ENCODE data around the gene HTRA1.
A peak's percentile ranks its signal among the peaks of the same experiment; 100 is the strongest.

The HTRA1 gene

DNA sequence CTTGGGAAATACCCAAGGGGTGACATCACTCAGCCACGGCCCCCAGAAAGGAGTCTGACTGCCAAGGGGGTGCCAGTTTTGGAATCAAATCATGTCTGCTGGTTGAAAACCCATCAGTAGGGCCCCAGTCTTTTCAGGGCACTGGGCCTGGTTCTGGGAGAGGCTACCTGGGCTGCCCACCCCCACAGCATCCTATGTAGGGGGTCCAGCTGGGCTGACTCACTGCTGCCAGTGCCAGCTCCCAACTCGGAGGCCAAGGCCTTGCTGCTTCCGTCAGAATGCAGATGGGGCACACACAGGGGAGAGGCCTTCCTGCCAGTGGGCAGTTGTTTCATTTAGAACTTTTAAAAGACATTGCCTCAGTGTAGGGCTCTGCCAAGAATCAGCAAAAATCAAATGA is 59.7 kb downstream of the HTRA1 start:
- DNase-seq = no peak

- DNase-seq = no peak
Measured at GRCh38 chr10:122524811-122525210, 63.5 kb downstream of the HTRA1 start.

DNA sequence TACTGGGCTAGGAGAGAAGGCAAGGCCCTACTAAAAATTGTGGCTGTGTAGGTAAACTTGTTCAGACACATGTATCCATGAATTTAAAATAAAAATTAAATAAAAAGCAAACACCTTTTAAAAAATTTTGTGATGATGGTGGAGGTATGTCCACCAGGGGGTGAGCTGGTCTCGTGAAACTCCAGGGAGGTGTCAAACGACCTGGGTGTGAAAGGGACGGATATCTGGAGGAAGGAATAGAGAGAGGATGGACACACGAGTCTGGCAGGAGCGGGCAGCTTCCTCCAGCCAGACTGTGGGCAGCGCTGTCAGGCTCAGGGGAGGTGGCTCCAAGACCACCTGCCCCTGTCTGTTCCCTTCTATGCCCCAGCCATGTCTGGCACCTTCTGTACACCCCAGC is 64.4 kb downstream of the HTRA1 start:
- DNase-seq = no peak

DNA sequence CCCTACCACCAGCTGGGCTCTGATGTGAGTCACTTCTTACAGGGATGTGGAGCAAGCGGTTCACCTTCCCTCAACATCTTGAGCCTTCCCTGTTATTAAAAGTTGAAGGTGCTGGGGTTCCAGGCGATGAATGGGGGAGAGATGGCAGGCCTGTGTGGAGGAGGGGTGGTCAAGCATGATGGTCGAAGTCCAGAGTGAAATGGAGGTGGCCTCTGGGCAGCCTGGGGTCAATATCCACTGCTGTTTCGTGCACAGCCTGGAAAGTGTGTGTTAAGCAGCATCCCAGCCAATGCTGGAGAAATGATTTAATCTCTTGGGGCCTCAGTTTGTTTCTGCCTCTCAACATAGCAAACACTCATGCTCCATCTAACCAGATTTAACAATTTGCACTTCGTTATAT is 65.5 kb downstream of the HTRA1 start:
- no peak for DNase-seq

DNA sequence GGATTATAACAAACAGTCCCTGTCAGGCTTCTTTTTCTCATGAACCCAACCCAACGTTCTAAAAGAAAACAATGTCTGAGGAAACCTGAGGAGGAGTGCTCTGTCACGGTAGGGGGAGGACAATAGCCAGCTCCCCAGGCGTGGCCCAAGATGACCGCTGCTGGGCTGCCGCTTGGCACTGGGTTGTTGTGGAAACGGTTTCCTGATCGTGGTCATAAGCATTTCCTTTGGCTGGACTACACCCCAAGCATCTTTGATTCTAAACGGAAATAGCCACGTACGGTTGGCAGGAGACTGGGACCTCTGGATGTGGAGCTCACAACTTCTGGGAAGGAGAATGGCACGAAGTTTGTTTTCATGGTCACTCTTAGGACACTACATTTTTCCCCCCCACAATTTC is 68.8 kb downstream of the HTRA1 start:
- DNase-seq = no peak

GRCh38 chr10:122531261-122531660 is 69.9 kb downstream of the HTRA1 start:
- no peak for DNase-seq

DNA sequence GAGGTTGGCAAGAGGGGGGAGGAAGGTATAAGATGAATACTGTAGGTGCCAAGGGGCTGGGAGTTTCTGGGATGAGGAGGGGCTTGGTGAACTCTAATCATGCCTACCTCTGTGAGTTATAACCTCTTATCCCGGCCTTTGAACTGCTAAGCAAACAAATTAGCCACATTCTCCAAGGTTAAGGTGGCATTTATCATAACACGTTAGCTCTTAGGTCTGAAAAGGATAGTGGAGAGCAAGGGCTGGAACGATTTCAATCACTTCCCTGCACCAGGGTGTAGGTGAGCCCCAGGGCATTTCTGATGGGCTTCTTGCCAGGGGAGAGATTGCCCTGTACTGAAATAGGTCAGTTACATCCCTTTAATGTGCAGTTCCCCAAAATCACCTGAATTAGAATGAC is 70.6 kb downstream of the HTRA1 start:
- no peak for DNase-seq

DNA sequence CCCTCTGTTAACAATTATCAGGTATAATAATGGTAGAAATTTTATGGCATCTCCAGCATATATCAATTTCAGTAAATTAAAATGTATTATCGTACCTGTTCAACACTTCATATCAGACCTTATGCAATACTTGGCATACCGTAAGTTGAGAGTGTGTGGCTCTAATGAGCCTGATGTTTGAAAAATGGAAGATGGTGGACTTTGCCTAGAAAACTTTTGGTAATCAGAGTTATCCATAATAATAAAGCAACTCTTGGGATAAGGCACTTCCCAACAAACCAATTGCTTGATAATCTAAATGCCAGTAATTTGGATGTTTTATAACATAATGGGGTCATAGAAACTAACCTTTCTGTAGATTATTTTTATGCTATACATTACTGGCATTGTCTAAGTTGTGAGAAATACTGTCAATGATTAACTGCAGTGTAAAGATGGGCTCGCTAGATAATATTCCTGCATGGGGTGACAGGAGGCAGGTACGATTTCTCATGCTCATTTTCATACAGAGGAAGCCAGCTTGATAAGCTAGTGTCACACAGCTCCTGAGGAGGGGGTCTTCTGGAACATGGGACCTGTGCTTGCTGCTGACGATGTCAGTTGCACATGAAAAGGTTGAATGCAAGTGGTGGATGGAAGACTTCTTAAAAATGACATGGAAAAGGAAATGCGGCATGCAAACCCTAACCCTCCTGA is 71.4 kb downstream of the HTRA1 start:
- no peak for DNase-seq

- DNase-seq = no peak
Measured at GRCh38 chr10:122537545-122537944, 76.2 kb downstream of the HTRA1 start.

DNA sequence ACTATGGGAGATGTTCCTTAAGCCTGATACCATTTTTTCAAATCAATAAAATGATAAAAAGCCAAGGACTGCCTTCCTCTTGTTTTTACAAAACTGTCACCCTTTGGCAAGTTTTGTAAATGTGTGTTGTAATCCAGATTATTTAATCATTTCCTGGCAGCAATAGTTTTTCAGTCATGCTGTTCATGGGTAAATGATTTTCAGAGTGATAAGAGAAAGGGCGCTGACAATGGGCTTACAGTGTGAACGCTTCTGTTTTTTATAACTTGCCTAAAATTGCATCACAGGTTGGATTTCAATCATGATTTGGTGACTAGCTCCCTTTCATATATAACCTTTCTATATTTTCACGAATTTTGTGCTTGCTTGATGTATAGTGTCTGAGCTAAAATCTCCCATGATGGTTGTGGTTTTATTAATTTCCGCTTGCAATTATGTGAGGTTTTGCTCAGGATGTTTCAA is 80.2 kb downstream of the HTRA1 start:
- DNase-seq = no peak

- no peak for DNase-seq
Measured at GRCh38 chr10:122543676-122544445, 82.5 kb downstream of the HTRA1 start.

- no peak for DNase-seq
Measured at GRCh38 chr10:122544493-122544892, 83.1 kb downstream of the HTRA1 start.

- DNase-seq = no peak
Measured at GRCh38 chr10:122546242-122546641, 84.9 kb downstream of the HTRA1 start.

GRCh38 chr10:122548407-122549085 is 87.2 kb downstream of the HTRA1 start:
- DNase-seq = no peak

- DNase-seq = no peak
Measured at GRCh38 chr10:122549636-122550035, 88.3 kb downstream of the HTRA1 start.

DNA sequence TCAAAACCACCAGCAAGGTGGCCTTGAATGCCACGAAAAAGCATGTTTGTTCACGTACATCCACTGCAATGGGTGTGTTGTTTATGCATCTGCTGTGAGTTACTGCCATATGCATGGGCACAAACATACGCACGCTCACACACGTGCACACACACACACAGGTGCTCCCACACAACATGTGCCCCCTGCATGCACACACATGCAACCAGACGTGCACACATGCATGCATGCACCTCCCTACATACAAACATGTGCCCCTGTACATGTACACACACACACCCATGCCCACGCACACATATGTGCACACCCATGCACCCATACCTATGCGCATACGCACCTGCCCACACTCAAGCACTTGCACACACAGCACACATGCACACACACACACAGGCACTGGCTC is 89.1 kb downstream of the HTRA1 start:
- DNase-seq = no peak

- no peak for DNase-seq
Measured at GRCh38 chr10:122550983-122551382, 89.6 kb downstream of the HTRA1 start.

DNA sequence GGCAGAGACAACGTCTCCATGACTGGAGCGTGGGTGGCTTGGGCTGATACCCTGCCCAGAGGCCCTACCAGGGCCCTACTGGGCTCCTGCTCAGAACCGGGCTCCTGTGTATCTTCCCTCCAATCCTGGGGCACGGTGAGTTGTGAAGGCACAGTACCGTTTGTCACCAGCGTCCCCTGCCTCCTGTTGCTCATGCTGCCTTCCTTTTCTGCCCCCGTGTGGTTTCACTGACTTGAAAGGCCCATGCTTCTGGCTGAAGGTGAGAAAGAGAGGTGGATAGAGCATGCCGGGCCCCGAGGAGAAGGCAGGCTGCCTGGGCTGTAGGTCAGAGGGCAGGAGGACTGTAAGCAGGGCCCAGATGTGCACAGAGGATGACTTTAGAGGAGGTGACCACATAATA is 90.1 kb downstream of the HTRA1 start:
- DNase-seq = no peak

- DNase-seq = no peak
Measured at GRCh38 chr10:122553341-122553740, 92.0 kb downstream of the HTRA1 start.

- DNase-seq = no peak
Measured at GRCh38 chr10:122554131-122555036, 93.0 kb downstream of the HTRA1 start.

DNA sequence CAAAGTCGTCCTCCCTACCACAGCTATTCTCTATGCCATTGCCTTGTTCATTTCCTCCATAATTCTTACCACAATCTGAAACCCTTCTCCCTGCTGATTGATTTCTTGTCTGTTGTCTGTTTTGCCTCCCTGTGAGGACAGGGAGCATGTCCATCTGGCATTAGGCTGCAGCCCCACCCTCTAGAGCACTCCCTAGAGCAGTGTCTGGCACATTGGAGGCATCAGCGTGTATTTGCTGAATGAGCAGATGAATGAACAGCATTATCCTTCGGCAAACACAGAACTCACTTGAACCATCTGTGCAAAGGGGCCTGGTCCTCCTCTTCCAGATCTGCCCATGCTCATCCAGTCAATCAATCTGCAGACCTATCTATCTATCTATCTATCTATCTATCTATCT is 94.1 kb downstream of the HTRA1 start:
- DNase-seq = no peak

GRCh38 chr10:122557516-122557915 is 96.2 kb downstream of the HTRA1 start:
- DNase-seq = peak; percentile 28

DNA sequence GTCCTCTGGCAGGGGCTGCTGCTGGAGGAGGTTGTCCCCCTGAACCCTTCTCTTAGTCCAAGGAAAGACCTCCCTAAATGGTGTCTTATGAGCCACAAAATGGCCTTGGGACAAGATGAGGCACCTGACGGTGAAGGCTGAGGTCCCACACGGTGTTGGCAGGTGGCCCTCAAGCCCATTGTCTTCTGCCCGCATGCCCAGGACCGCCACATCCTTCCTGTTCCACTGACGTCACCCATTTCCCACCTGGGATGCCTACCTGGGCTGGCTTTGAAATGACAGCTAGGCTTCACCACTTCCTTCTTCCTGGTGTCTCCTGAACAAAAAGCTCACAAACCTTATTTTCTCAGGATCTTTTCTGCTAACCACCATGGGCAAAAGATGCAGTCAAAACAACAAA is 97.1 kb downstream of the HTRA1 start:
- no peak for DNase-seq

Measured in 8988T (cell line).